ENCODE measurements around the gene ARHGAP26.

DNA sequence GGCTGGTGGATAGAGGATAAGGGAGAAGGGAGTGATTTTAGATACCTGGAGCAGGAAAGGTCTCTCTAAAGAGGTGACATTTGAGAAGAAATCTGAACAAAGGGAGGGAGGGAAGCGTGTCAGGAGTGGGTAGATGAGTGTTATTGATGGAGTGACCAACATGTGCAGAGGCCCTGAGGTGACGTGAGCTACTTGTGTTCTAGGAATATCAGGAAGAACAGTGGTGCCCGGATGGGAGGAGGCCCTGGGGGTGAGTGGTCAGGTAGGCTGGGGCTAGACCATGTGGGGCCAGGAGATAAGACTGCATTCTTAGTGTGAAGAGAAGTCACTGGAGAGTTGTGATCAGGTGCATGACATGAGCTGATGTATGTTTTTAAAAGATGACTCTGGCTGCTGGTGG, 256.2 kb downstream of the ARHGAP26 start:
- TF ChIP-seq, protein P1, sequence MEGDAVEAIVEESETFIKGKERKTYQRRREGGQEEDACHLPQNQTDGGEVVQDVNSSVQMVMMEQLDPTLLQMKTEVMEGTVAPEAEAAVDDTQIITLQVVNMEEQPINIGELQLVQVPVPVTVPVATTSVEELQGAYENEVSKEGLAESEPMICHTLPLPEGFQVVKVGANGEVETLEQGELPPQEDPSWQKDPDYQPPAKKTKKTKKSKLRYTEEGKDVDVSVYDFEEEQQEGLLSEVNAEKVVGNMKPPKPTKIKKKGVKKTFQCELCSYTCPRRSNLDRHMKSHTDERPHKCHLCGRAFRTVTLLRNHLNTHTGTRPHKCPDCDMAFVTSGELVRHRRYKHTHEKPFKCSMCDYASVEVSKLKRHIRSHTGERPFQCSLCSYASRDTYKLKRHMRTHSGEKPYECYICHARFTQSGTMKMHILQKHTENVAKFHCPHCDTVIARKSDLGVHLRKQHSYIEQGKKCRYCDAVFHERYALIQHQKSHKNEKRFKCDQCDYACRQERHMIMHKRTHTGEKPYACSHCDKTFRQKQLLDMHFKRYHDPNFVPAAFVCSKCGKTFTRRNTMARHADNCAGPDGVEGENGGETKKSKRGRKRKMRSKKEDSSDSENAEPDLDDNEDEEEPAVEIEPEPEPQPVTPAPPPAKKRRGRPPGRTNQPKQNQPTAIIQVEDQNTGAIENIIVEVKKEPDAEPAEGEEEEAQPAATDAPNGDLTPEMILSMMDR (conservative IDR thresholded peaks at IDR 0.05; ENCODE audit: low read depth in 2 of 2), result no peak
- TF ChIP-seq, protein P2, sequence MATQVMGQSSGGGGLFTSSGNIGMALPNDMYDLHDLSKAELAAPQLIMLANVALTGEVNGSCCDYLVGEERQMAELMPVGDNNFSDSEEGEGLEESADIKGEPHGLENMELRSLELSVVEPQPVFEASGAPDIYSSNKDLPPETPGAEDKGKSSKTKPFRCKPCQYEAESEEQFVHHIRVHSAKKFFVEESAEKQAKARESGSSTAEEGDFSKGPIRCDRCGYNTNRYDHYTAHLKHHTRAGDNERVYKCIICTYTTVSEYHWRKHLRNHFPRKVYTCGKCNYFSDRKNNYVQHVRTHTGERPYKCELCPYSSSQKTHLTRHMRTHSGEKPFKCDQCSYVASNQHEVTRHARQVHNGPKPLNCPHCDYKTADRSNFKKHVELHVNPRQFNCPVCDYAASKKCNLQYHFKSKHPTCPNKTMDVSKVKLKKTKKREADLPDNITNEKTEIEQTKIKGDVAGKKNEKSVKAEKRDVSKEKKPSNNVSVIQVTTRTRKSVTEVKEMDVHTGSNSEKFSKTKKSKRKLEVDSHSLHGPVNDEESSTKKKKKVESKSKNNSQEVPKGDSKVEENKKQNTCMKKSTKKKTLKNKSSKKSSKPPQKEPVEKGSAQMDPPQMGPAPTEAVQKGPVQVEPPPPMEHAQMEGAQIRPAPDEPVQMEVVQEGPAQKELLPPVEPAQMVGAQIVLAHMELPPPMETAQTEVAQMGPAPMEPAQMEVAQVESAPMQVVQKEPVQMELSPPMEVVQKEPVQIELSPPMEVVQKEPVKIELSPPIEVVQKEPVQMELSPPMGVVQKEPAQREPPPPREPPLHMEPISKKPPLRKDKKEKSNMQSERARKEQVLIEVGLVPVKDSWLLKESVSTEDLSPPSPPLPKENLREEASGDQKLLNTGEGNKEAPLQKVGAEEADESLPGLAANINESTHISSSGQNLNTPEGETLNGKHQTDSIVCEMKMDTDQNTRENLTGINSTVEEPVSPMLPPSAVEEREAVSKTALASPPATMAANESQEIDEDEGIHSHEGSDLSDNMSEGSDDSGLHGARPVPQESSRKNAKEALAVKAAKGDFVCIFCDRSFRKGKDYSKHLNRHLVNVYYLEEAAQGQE (IDR thresholded peaks at IDR 0.05; ENCODE audit: unreplicated experiment), result no peak
- TF ChIP-seq POLR2AphosphoS5 (IDR thresholded peaks at IDR 0.05; ENCODE audit: low read depth) (no peak), ZNF114 (CRISPR knock-in tag; IDR thresholded peaks at IDR 0.05) (no peak), JUNB (IDR thresholded peaks at IDR 0.05; ENCODE audit: unreplicated experiment) (no peak), EZH2 (IDR thresholded peaks at IDR 0.05; ENCODE audit: low read depth, unreplicated experiment) (no peak), EZH2phosphoT487 (IDR thresholded peaks at IDR 0.05; ENCODE audit: unreplicated experiment) (no peak), ZNF331 (CRISPR knock-in tag; IDR thresholded peaks at IDR 0.05; ENCODE audit: low read depth) (no peak), CREB1 (CRISPR knock-in tag; IDR thresholded peaks at IDR 0.05; ENCODE audit: low read depth) (no peak)
- TF ChIP-seq, protein P3, sequence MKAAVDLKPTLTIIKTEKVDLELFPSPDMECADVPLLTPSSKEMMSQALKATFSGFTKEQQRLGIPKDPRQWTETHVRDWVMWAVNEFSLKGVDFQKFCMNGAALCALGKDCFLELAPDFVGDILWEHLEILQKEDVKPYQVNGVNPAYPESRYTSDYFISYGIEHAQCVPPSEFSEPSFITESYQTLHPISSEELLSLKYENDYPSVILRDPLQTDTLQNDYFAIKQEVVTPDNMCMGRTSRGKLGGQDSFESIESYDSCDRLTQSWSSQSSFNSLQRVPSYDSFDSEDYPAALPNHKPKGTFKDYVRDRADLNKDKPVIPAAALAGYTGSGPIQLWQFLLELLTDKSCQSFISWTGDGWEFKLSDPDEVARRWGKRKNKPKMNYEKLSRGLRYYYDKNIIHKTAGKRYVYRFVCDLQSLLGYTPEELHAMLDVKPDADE (IDR thresholded peaks at IDR 0.05), result no peak
- TF ChIP-seq, protein P4, sequence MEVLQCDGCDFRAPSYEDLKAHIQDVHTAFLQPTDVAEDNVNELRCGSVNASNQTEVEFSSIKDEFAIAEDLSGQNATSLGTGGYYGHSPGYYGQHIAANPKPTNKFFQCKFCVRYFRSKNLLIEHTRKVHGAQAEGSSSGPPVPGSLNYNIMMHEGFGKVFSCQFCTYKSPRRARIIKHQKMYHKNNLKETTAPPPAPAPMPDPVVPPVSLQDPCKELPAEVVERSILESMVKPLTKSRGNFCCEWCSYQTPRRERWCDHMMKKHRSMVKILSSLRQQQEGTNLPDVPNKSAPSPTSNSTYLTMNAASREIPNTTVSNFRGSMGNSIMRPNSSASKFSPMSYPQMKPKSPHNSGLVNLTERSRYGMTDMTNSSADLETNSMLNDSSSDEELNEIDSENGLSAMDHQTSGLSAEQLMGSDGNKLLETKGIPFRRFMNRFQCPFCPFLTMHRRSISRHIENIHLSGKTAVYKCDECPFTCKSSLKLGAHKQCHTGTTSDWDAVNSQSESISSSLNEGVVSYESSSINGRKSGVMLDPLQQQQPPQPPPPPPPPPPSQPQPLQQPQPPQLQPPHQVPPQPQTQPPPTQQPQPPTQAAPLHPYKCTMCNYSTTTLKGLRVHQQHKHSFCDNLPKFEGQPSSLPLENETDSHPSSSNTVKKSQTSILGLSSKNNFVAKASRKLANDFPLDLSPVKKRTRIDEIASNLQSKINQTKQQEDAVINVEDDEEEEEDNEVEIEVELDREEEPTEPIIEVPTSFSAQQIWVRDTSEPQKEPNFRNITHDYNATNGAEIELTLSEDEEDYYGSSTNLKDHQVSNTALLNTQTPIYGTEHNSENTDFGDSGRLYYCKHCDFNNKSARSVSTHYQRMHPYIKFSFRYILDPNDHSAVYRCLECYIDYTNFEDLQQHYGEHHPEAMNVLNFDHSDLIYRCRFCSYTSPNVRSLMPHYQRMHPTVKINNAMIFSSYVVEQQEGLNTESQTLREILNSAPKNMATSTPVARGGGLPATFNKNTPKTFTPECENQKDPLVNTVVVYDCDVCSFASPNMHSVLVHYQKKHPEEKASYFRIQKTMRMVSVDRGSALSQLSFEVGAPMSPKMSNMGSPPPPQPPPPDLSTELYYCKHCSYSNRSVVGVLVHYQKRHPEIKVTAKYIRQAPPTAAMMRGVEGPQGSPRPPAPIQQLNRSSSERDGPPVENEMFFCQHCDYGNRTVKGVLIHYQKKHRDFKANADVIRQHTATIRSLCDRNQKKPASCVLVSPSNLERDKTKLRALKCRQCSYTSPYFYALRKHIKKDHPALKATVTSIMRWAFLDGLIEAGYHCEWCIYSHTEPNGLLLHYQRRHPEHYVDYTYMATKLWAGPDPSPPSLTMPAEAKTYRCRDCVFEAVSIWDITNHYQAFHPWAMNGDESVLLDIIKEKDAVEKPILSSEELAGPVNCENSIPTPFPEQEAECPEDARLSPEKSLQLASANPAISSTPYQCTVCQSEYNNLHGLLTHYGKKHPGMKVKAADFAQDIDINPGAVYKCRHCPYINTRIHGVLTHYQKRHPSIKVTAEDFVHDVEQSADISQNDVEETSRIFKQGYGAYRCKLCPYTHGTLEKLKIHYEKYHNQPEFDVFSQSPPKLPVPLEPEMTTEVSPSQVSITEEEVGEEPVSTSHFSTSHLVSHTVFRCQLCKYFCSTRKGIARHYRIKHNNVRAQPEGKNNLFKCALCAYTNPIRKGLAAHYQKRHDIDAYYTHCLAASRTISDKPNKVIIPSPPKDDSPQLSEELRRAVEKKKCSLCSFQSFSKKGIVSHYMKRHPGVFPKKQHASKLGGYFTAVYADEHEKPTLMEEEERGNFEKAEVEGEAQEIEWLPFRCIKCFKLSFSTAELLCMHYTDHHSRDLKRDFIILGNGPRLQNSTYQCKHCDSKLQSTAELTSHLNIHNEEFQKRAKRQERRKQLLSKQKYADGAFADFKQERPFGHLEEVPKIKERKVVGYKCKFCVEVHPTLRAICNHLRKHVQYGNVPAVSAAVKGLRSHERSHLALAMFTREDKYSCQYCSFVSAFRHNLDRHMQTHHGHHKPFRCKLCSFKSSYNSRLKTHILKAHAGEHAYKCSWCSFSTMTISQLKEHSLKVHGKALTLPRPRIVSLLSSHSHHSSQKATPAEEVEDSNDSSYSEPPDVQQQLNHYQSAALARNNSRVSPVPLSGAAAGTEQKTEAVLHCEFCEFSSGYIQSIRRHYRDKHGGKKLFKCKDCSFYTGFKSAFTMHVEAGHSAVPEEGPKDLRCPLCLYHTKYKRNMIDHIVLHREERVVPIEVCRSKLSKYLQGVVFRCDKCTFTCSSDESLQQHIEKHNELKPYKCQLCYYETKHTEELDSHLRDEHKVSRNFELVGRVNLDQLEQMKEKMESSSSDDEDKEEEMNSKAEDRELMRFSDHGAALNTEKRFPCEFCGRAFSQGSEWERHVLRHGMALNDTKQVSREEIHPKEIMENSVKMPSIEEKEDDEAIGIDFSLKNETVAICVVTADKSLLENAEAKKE (CRISPR knock-in tag; IDR thresholded peaks at IDR 0.05), result no peak

Data from GM23338 (cell line).